LoVo (cell line): ENCODE data around the gene KIAA0825.

Experiments used
- DNase-seq: peaks from one replicate; pipeline ENCODE4 v3.0.0-alpha.2; 2016; ENCODE audit warnings: low spot score

Gene KIAA0825

GRCh38 chr5:94618493-94619328 lies at the start of gene KIAA0825, which contains the start of gene SLF1:
Gene KIAA0825 (minus strand): TSS chr5:94618604. CDS start chr5:94537126, 81,478 bp downstream.
Gene SLF1 (plus strand): TSS chr5:94618669. CDS start chr5:94628811, 10,142 bp downstream.
- DNase-seq, result peak; percentile 91

GRCh38 chr5:94667937-94668336 lies 49.5 kb upstream of the KIAA0825 start:
- no peak for DNase-seq

GRCh38 chr5:94661086-94661485 lies 42.7 kb upstream of the KIAA0825 start:
- DNase-seq, result no peak

GRCh38 chr5:94660506-94660905 lies 42.1 kb upstream of the KIAA0825 start:
- no peak for DNase-seq

GRCh38 chr5:94658272-94658671 lies 39.9 kb upstream of the KIAA0825 start:
- DNase-seq, result no peak

- DNase-seq, result no peak
These were observed 31.5 kb upstream of the KIAA0825 start for GRCh38 chr5:94649874-94650273.

GRCh38 chr5:94646758-94647157 lies 28.4 kb upstream of the KIAA0825 start:
- DNase-seq, result no peak

- DNase-seq, result no peak
These were observed 26.6 kb upstream of the KIAA0825 start for GRCh38 chr5:94645053-94645452.

- DNase-seq, result no peak
These were observed 21.8 kb upstream of the KIAA0825 start for GRCh38 chr5:94640176-94640575.

GRCh38 chr5:94632024-94632423 lies 13.6 kb upstream of the KIAA0825 start:
- no peak for DNase-seq

- DNase-seq, result no peak
These were observed 8.8 kb upstream of the KIAA0825 start for GRCh38 chr5:94627191-94627590.

GRCh38 chr5:94623877-94624276 lies 5.5 kb upstream of the KIAA0825 start:
- DNase-seq, result no peak

- no peak for DNase-seq
These were observed 4.6 kb upstream of the KIAA0825 start for GRCh38 chr5:94623011-94623410.

- DNase-seq, result no peak
These were observed 3.4 kb upstream of the KIAA0825 start for GRCh38 chr5:94621763-94622162.

GRCh38 chr5:94620256-94620655 lies 1.9 kb upstream of the KIAA0825 start:
- no peak for DNase-seq

- peak; percentile 77 for DNase-seq
These were observed 343 bp downstream of the KIAA0825 start for GRCh38 chr5:94618029-94618492.

GRCh38 chr5:94615862-94616261 lies 2.5 kb downstream of the KIAA0825 start:
- DNase-seq, result no peak

GRCh38 chr5:94614156-94614805 lies 4.1 kb downstream of the KIAA0825 start:
- DNase-seq, result no peak

- no peak for DNase-seq
These were observed 4.8 kb downstream of the KIAA0825 start for GRCh38 chr5:94613583-94613982.

- no peak for DNase-seq
These were observed 23.0 kb downstream of the KIAA0825 start for GRCh38 chr5:94595281-94595840.

GRCh38 chr5:94577466-94578245 lies 40.7 kb downstream of the KIAA0825 start:
- DNase-seq, result no peak

GRCh38 chr5:94575196-94575595 lies 43.2 kb downstream of the KIAA0825 start:
- DNase-seq, result no peak
